NT2/D1 (cell line): ENCODE measurements around the gene P4HA3.

Experiments
- DNase-seq: peaks from one replicate; pipeline ENCODE4 v3.0.0-alpha.2; 2011; ENCODE audit warnings: low read depth, low spot score
- H3K27me3 ChIP-seq: 2 replicates; pipeline ENCODE4 v1.6.0; 2011; ENCODE audit warnings: mild to moderate bottlenecking; ENCODE audit not compliant: insufficient read length, insufficient read depth
- H3K36me3 ChIP-seq: 2 replicates; pipeline ENCODE4 v1.6.1; 2011; ENCODE audit warnings: mild to moderate bottlenecking, low read length, mixed read lengths; ENCODE audit not compliant: insufficient read depth, insufficient read length
- H3K4me1 ChIP-seq: 2 replicates; pipeline ENCODE4 v1.5.1; 2011; ENCODE audit not compliant: insufficient read depth, insufficient read length
- H3K4me3 ChIP-seq: 2 replicates; pipeline ENCODE4 v1.5.1; 2011; ENCODE audit warnings: low read depth; ENCODE audit not compliant: insufficient read length
- H3K9ac ChIP-seq: 2 replicates; pipeline ENCODE4 v1.6.0; 2011; ENCODE audit warnings: low read depth; ENCODE audit not compliant: insufficient read length
- H3K9me3 ChIP-seq: 2 replicates; pipeline ENCODE4 v1.5.1; 2011; ENCODE audit warnings: mild to moderate bottlenecking, low read length; ENCODE audit not compliant: insufficient read depth
- SUZ12 ChIP-seq: IDR thresholded peaks from 2 replicates; pipeline ENCODE4 v1.6.1; 2011; ENCODE audit not compliant: insufficient read length, insufficient read depth; ENCODE audit errors: extremely low read depth
- YY1 ChIP-seq: IDR thresholded peaks from 2 replicates; pipeline ENCODE4 v1.6.1; 2011; ENCODE audit not compliant: insufficient read length, insufficient read depth
- ZNF274 ChIP-seq: IDR thresholded peaks from 2 replicates; pipeline ENCODE4 v1.6.1; 2011; ENCODE audit warnings: mild to moderate bottlenecking, low read depth, low read length

The P4HA3 gene

DNA sequence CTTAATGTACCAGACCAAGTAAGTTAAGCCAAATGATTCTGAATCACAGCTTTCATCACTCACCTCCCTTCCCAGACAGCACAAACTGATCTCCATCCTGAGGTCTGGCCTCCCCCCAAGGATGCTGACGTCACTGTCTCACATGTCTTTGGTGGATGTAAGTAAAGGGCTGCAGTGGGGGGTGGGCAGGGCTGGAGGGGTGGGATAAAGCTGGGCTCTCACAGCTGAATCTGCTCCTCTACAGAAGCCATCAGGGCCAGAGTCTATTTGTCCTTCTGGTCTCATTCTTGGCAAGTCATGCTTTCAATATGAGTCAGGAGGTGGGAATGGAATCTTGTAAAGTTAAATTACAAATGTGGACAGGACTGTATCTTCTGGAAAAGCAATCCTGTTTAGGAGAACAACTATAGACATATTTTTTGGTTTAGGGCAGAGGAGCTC is 32.7 kb downstream of the P4HA3 start:
- H3K4me1 ChIP-seq = no peaks in the 10 kb centered on the region
- H3K36me3 ChIP-seq = no peaks in the 10 kb centered on the region
- DNase-seq = no peak
- no peak overlapping the region for H3K9ac ChIP-seq
- no peaks in the 10 kb centered on the region for H3K9me3 ChIP-seq
- H3K4me3 ChIP-seq = no peak overlapping the region
- H3K27me3 ChIP-seq = no peaks in the 10 kb centered on the region
- no peak for TF ChIP-seq YY1
- TF ChIP-seq ZNF274 = no peak
- TF ChIP-seq SUZ12 = no peak

DNA sequence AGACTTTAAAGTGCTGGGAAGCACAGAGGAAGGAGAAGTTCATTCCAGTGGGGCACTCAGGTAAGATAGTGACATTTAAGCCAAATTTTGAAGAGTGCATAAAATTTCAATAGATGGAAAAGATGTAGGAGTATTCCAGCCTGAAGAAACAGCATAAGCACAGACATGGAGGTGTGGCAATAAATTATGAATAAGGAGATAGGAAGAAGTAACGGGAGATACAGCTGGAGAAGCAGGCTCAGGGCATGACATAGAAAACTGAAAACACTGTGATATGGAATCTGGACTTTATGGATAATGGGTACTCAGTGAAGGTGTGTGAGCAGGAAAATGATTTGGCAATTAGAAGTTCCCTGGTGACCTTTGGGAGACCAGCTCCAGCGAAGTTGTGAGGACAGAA is 33.3 kb downstream of the P4HA3 start:
- H3K4me1 ChIP-seq = no peaks in the 10 kb centered on the region
- no peaks in the 10 kb centered on the region for H3K9me3 ChIP-seq
- no peak for DNase-seq
- H3K27me3 ChIP-seq = no peaks in the 10 kb centered on the region
- H3K9ac ChIP-seq = no peak overlapping the region
- H3K4me3 ChIP-seq = no peak overlapping the region
- H3K36me3 ChIP-seq = no peaks in the 10 kb centered on the region
- TF ChIP-seq ZNF274 (no peak), SUZ12 (no peak), YY1 (no peak)

DNA sequence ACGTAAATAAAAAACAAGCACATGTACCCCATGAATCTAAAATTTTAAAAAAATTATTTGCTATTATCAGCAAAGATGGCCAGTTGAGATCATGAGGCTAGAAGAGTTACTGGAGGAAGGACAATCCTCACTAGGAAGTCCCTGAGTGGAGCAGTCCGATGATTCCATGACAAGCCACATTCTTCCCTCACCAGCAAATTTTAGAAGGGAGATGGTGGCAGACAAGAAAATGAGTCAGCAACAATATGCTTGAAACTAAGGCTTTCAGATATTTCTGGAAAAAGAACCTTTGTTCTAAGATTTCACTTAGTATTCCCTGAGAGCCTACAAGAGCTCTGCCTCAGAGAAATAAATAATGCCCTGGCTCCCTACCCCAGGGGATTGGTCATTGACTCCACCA is 34.9 kb downstream of the P4HA3 start:
- no peak for DNase-seq
- H3K4me3 ChIP-seq = no peak overlapping the region
- no peak for TF ChIP-seq SUZ12
- TF ChIP-seq ZNF274 = no peak
- no peak for TF ChIP-seq YY1
- no peak overlapping the region for H3K9ac ChIP-seq
- no peaks in the 10 kb centered on the region for H3K4me1 ChIP-seq
- no peaks in the 10 kb centered on the region for H3K27me3 ChIP-seq
- H3K36me3 ChIP-seq = no peaks in the 10 kb centered on the region
- H3K9me3 ChIP-seq = no peaks in the 10 kb centered on the region

DNA sequence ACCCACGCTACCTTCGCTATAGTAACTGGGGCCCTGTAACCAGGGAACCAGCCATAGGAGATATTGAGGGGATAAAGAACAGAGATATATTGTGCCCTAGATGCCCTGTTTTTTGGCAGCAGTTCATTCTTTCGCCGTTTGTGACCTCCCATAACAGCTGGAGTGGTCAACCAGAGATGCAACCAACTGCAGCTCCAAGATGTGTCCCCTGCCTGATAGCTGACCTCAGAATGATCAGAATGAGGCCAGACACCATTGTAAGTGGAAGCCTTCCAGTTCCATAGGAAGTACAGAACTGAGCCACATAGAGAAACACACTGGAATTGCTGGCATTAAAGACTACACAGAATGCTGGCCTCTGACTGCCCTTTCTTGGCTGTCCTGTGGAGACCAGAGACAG is 39.2 kb downstream of the P4HA3 start:
- no peaks in the 10 kb centered on the region for H3K27me3 ChIP-seq
- no peaks in the 10 kb centered on the region for H3K4me1 ChIP-seq
- DNase-seq = no peak
- H3K4me3 ChIP-seq = no peak overlapping the region
- no peak for TF ChIP-seq YY1
- TF ChIP-seq ZNF274 = no peak
- TF ChIP-seq SUZ12 = no peak
- no peaks in the 10 kb centered on the region for H3K9me3 ChIP-seq
- no peaks in the 10 kb centered on the region for H3K36me3 ChIP-seq
- no peak overlapping the region for H3K9ac ChIP-seq

DNA sequence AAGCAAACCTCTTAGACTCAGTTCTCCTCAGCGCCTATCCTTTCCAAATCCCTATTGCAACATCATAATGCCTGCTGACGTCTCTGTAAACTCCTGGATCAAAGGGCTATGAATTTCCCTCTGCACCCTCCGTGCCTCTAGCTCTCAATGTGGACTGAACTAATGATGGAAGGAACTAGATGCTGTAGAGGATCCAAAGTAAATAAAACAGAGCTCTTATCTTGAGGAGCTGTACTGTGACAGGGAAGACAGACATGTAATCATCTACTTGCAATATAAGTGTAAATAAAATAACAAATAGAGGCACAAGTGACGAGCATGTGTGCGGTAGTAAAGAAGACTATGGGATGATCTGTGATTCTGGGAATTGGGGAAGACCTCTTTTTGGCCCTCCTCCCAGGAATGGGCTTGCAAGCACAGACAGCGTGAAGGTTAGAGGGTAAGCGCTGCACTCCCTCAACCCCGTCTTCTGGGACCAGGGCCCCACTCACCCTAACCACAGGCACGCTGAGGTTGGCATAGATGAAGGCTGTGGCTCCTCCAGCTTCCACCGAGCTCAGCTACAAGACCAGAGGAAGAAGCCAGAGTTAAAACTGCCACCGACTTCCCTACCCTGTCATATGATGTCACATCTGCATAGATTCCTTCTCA is 42.2 kb downstream of the P4HA3 start:
- Histone ChIP-seq H3K9me3 (no peaks in the 10 kb centered on the region), H3K36me3 (no peaks in the 10 kb centered on the region), H3K27me3 (no peaks in the 10 kb centered on the region), H3K4me3 (no peak overlapping the region), H3K4me1 (no peaks in the 10 kb centered on the region), H3K9ac (no peak overlapping the region)
- DNase-seq = no peak
- no peak for TF ChIP-seq YY1
- TF ChIP-seq SUZ12 = no peak

DNA sequence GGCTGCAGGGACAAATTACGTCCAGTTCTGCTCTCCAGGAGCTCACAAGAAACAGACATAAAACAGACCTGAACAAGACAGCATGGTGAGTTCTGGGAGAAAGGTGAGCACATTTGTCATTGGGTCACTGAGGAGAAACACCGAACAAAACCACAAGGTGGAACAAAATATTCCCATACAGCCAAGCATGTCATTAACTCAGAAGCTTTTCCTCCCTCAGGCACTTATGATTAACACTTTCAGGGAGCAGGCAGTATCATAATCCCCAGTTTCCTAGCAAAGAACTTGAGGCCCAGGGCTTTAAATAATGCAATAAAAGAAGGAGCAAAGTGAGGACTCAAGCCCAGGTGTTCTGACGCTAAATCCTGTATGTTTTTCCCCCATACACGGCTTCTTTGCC is 43.0 kb downstream of the P4HA3 start:
- no peak for DNase-seq
- no peaks in the 10 kb centered on the region for H3K4me1 ChIP-seq
- H3K9ac ChIP-seq = no peak overlapping the region
- TF ChIP-seq SUZ12 (no peak), ZNF274 (no peak), YY1 (no peak)
- H3K4me3 ChIP-seq = no peak overlapping the region
- H3K9me3 ChIP-seq = no peaks in the 10 kb centered on the region
- H3K27me3 ChIP-seq = no peaks in the 10 kb centered on the region
- H3K36me3 ChIP-seq = no peaks in the 10 kb centered on the region

DNA sequence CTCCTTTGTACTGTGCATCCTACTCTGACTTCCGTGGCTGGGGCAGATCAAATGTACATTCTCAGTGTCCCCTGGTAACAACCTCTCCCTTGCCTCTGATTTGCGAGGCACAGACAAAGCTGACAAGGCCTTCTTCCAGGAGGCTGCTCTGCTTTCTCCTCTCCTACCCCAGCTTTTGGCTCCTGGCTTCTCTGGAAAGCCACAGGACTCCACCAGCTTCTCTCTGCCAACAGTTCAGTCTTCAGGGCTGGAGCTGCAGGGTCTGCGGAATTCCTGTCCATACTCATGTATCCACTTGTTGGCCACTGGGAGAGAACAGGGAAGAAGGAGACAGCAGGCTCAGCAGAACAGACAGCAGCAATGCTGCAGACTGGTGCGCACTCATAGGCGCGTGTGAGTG is 44.4 kb downstream of the P4HA3 start:
- DNase-seq = no peak
- no peak for TF ChIP-seq YY1
- TF ChIP-seq SUZ12 = no peak
- TF ChIP-seq ZNF274 = no peak
- Histone ChIP-seq H3K9ac (no peak overlapping the region), H3K9me3 (no peaks in the 10 kb centered on the region), H3K4me3 (no peak overlapping the region), H3K36me3 (no peaks in the 10 kb centered on the region), H3K4me1 (no peaks in the 10 kb centered on the region), H3K27me3 (no peaks in the 10 kb centered on the region)

DNA sequence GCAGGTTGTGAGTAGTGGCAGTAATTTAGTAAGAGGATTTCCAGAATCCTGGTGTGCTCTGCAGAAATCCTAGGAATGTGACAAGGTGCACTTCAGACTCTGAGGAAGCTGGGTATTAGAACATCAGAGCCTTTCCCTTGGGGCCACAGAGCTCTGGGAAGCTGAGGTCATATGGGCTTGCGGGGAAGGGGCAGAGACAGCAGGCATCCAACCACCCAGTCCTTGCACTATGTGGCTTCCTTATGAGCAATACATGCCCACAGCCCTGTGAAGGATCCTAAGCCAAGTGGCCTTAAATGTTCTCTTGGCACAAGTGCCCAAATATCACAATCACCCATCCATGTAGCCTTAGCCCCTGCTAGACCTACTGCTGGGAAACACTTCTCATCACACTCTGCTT is 46.2 kb downstream of the P4HA3 start:
- Histone ChIP-seq H3K27me3 (no peaks in the 10 kb centered on the region), H3K9me3 (peaks cover 11% of the 10 kb centered on the region; the same call in 1 of the 2 replicates), H3K4me1 (no peaks in the 10 kb centered on the region), H3K4me3 (no peak overlapping the region), H3K36me3 (no peaks in the 10 kb centered on the region), H3K9ac (no peak overlapping the region)
- no peak for DNase-seq
- no peak for TF ChIP-seq ZNF274
- no peak for TF ChIP-seq YY1
- no peak for TF ChIP-seq SUZ12
